Suprapubic skin (tissue), 4 donors: ENCODE results near the gene CC2D1B. TPM values are rescaled to one million over a fixed set of nuclear protein-coding genes. Genes with fewer than 3 reads are reported as not detected.
A peak's percentile ranks its signal among the peaks of the same experiment; 100 is the strongest.
"Not testable (repeated sequence)": the region's sequence is repeated elsewhere in the genome, so short reads cannot be mapped to it uniquely, and the experiment has no call there.

ENCODE experiments used
- DNase-seq, 2 donors: peaks; one replicate each; pipeline ENCODE4 v3.0.0-alpha.2; 2019; ENCODE audit warnings: low spot score in 2 of 2
- H3K27ac ChIP-seq: fragments of 200-600 bp; sonication (generic); one replicate; pipeline ENCODE4 v1.5.1; 2019
- H3K27me3 ChIP-seq: fragments of 200-600 bp; sonication (generic); one replicate; pipeline ENCODE4 v1.5.1; 2019
- H3K36me3 ChIP-seq: fragments of 200-600 bp; sonication (generic); one replicate; pipeline ENCODE4 v1.5.1; 2019
- H3K4me1 ChIP-seq: fragments of 200-600 bp; sonication (generic); one replicate; pipeline ENCODE4 v1.5.1; 2019
- H3K4me3 ChIP-seq: fragments of 200-600 bp; sonication (generic); one replicate; pipeline ENCODE4 v1.5.1; 2019; ENCODE audit warnings: mild to moderate bottlenecking
- H3K9me3 ChIP-seq: fragments of 200-600 bp; sonication (generic); one replicate; pipeline ENCODE4 v1.5.1; 2019
- CTCF ChIP-seq, 2 donors: fragments of 200-600 bp in 1 of 2; fragments of 450-650 bp in 1 of 2; sonication (generic) in 1 of 2; IDR thresholded peaks; one replicate each; pipeline ENCODE4 v1.5.1; 2016 to 2019; ENCODE audit warnings: antibody characterized with exemption in 2 of 2, mild to moderate bottlenecking in 1 of 2, moderate library complexity in 1 of 2
- EP300 ChIP-seq: sonication (generic); formaldehyde crosslinking; IDR thresholded peaks from one replicate; pipeline ENCODE4 v1.6.1; 2017; ENCODE audit warnings: antibody characterized with exemption
- POLR2A ChIP-seq, 2 donors: fragments of 450-650 bp; IDR thresholded peaks; one replicate each; pipeline ENCODE4 v1.6.1; 2017; ENCODE audit warnings: antibody characterized with exemption in 2 of 2, mild to moderate bottlenecking in 2 of 2, moderate library complexity in 2 of 2
- POLR2AphosphoS5 ChIP-seq, 3 donors: sonication (generic); formaldehyde crosslinking; IDR thresholded peaks; one replicate each; pipeline ENCODE4 v1.6.1; 2017; ENCODE audit warnings: antibody characterized with exemption in 3 of 3
- WGBS: methylation state at CpG from one replicate; pipeline ENCODE4 v1.1.5; 2018; 5-methylcytosine and 5-hydroxymethylcytosine counted together
- total RNA-seq, 4 donors: library from RNA; depleted of rRNA; stranded (reverse); fragments of >200 nt; gene quantifications; one replicate each; pipeline ENCODE4 v1.1.0, GENCODE V29; 2016

The CC2D1B gene
- total RNA-seq, 4 donors from 2014 or later, result 23.0 to 30.4 (median 24.6) TPM

- WGBS, result 93% methylated on average over 5 of the region's 5 CpGs
Measured at GRCh38 chr1:52393174-52393573, 27.2 kb upstream of the CC2D1B start.

GRCh38 chr1:52386458-52386857, 20.5 kb upstream of the CC2D1B start:
- TF ChIP-seq CTCF (IDR thresholded peaks at IDR 0.05), result no peak
- TF ChIP-seq POLR2A (IDR thresholded peaks at IDR 0.05), result no peak
- TF ChIP-seq POLR2AphosphoS5 (IDR thresholded peaks at IDR 0.05), result no peak
- TF ChIP-seq EP300, result no peak
- Histone ChIP-seq H3K4me1 (no peaks in the 10 kb centered on the region), H3K4me3 (no peak overlapping the region), H3K27me3 (no peaks in the 10 kb centered on the region), H3K27ac (no peak overlapping the region), H3K36me3 (peaks cover 4% of the 10 kb centered on the region), H3K9me3 (no peaks in the 10 kb centered on the region)
- DNase-seq, result no peak
- 88% methylated on average over 5 of the region's 5 CpGs for WGBS

More at GRCh38 chr1:52393174-52393573, 27.2 kb upstream of the CC2D1B start:
- no peak overlapping the region for H3K4me3 ChIP-seq
- no peaks in the 10 kb centered on the region for H3K36me3 ChIP-seq
- no peaks in the 10 kb centered on the region for H3K9me3 ChIP-seq
- no peak for DNase-seq
- no peak for TF ChIP-seq CTCF (IDR thresholded peaks at IDR 0.05)
- TF ChIP-seq EP300, result no peak
- TF ChIP-seq POLR2A (IDR thresholded peaks at IDR 0.05), result no peak
- TF ChIP-seq POLR2AphosphoS5 (IDR thresholded peaks at IDR 0.05), result no peak
- H3K27me3 ChIP-seq, result no peaks in the 10 kb centered on the region
- H3K4me1 ChIP-seq, result no peaks in the 10 kb centered on the region
- no peak overlapping the region for H3K27ac ChIP-seq

- DNase-seq, result no peak
- Histone ChIP-seq H3K9me3 (no peaks in the 10 kb centered on the region), H3K27me3 (no peaks in the 10 kb centered on the region), H3K4me1 (no peaks in the 10 kb centered on the region), H3K27ac (no peak overlapping the region), H3K4me3 (no peak overlapping the region), H3K36me3 (peaks cover 4% of the 10 kb centered on the region)
- TF ChIP-seq POLR2AphosphoS5 (IDR thresholded peaks at IDR 0.05) (no peak), CTCF (IDR thresholded peaks at IDR 0.05) (no peak)
- 94% methylated on average over 3 of the region's 3 CpGs for WGBS
Measured at GRCh38 chr1:52385376-52385775, 19.4 kb upstream of the CC2D1B start.

GRCh38 chr1:52369851-52370250, 3.8 kb upstream of the CC2D1B start:
- not testable (repeated sequence) for H3K9me3 ChIP-seq, H3K4me3 ChIP-seq, H3K27me3 ChIP-seq, DNase-seq, H3K36me3 ChIP-seq, H3K27ac ChIP-seq
- peaks cover 18% of the 10 kb centered on the region for H3K4me1 ChIP-seq
- 68% methylated on average over 1 of the region's 1 CpG for WGBS

- peak overlapping the region; percentile 85 for H3K27ac ChIP-seq
- no peaks in the 10 kb centered on the region for H3K27me3 ChIP-seq
- H3K4me1 ChIP-seq, result peaks cover 28% of the 10 kb centered on the region
- no peaks in the 10 kb centered on the region for H3K36me3 ChIP-seq
- DNase-seq, result no peak
- 13% methylated on average over 24 of the region's 51 CpGs for WGBS
- no peaks in the 10 kb centered on the region for H3K9me3 ChIP-seq
- TF ChIP-seq POLR2A (IDR thresholded peaks at IDR 0.05) (no peak), POLR2AphosphoS5 (IDR thresholded peaks at IDR 0.05) (no peak)
- H3K4me3 ChIP-seq, result peak overlapping the region; percentile 59
Measured at GRCh38 chr1:52368383-52369172, 2.6 kb upstream of the CC2D1B start.

- Histone ChIP-seq H3K27me3 (no peaks in the 10 kb centered on the region), H3K4me1 (peaks cover 28% of the 10 kb centered on the region), H3K36me3 (peaks cover 8% of the 10 kb centered on the region), H3K9me3 (no peaks in the 10 kb centered on the region), H3K4me3 (no peak overlapping the region), H3K27ac (no peak overlapping the region)
- no peak for DNase-seq
- WGBS, result 94% methylated on average over 5 of the region's 5 CpGs
- no peak for TF ChIP-seq EP300
- no peak for TF ChIP-seq CTCF (IDR thresholded peaks at IDR 0.05)
- TF ChIP-seq POLR2A (IDR thresholded peaks at IDR 0.05), result no peak
- no peak for TF ChIP-seq POLR2AphosphoS5 (IDR thresholded peaks at IDR 0.05)
Measured at GRCh38 chr1:52367272-52367671, 1.3 kb upstream of the CC2D1B start.
